Liver (tissue), 9 donors: ENCODE measurements around the gene ARMH3. TPM values are rescaled to one million over a fixed set of nuclear protein-coding genes. Genes with fewer than 3 reads are reported as not detected.

ENCODE experiments used
- DNase-seq: peaks from one replicate; pipeline ENCODE4 v3.0.0-alpha.2; 2017; ENCODE audit warnings: low spot score
- H3K27ac ChIP-seq, 2 donors: one replicate each; pipeline ENCODE4 v1.7.0; 2013; ENCODE audit warnings: inconsistent platforms in 2 of 2, low read length in 2 of 2, control low read depth in 1 of 2, low read depth in 1 of 2, mild to moderate bottlenecking in 1 of 2
- H3K27me3 ChIP-seq, 4 donors: one replicate each; pipeline versions ENCODE4 v1.6.1 to v1.7.0; 2013; ENCODE audit warnings: low read length in 3 of 4, inconsistent platforms in 1 of 4, mild to moderate bottlenecking in 1 of 4, moderate library complexity in 1 of 4; ENCODE audit not compliant: control insufficient read depth in 4 of 4, insufficient read depth in 4 of 4
- H3K36me3 ChIP-seq, 4 donors: one replicate each; pipeline versions ENCODE4 v1.6.1 to v1.7.0; 2013; ENCODE audit warnings: low read length in 3 of 4, mild to moderate bottlenecking in 3 of 4, low read depth in 1 of 4, moderate library complexity in 1 of 4; ENCODE audit not compliant: control insufficient read depth in 4 of 4, insufficient read depth in 3 of 4
- H3K4me1 ChIP-seq, 4 donors: one replicate each; pipeline versions ENCODE4 v1.6.1 to v1.7.0; 2013; ENCODE audit warnings: low read length in 3 of 4, mild to moderate bottlenecking in 3 of 4, moderate library complexity in 1 of 4; ENCODE audit not compliant: control insufficient read depth in 4 of 4, insufficient read depth in 4 of 4
- H3K4me3 ChIP-seq, 3 donors: one replicate each; pipeline versions ENCODE4 v1.6.1 to v1.7.0; 2013; ENCODE audit warnings: low read length in 3 of 3, control low read depth in 1 of 3, low read depth in 1 of 3, mild to moderate bottlenecking in 1 of 3
- H3K9ac ChIP-seq, 2 donors: one replicate each; pipeline ENCODE4 v1.7.0; 2013; ENCODE audit warnings: low read length in 2 of 2, mild to moderate bottlenecking in 2 of 2, moderate library complexity in 2 of 2, control low read depth in 1 of 2, low read depth in 1 of 2
- H3K9me3 ChIP-seq, 4 donors: one replicate each; pipeline versions ENCODE4 v1.6.1 to v1.7.0; 2013; ENCODE audit warnings: low read length in 3 of 4; ENCODE audit not compliant: control insufficient read depth in 4 of 4
- EGR1 ChIP-seq, 2 donors: IDR thresholded peaks; 2 replicates each; pipeline ENCODE4 v1.6.1; 2016 to 2018; ENCODE audit warnings: antibody characterized with exemption in 2 of 2, low read depth in 2 of 2
- HNF4G ChIP-seq: IDR thresholded peaks from 2 replicates; pipeline ENCODE4 v1.6.1; 2016; ENCODE audit warnings: antibody characterized with exemption
- MAX ChIP-seq: IDR thresholded peaks from 2 replicates; pipeline ENCODE4 v1.6.1; 2016; ENCODE audit warnings: antibody characterized with exemption
- NR2F2 ChIP-seq: IDR thresholded peaks from 2 replicates; pipeline ENCODE4 v1.6.1; 2016; ENCODE audit warnings: antibody characterized with exemption
- RAD21 ChIP-seq, 2 donors: IDR thresholded peaks; 2 replicates each; pipeline ENCODE4 v1.6.1; 2016; ENCODE audit warnings: antibody characterized with exemption in 2 of 2, mild to moderate bottlenecking in 2 of 2
- REST ChIP-seq: IDR thresholded peaks from 2 replicates; pipeline ENCODE4 v1.6.1; 2016; ENCODE audit warnings: antibody characterized with exemption, mild to moderate bottlenecking
- RXRA ChIP-seq, 2 donors: IDR thresholded peaks; 2 replicates each; pipeline ENCODE4 v1.6.1; 2017 to 2018; ENCODE audit warnings: antibody characterized with exemption in 2 of 2, mild to moderate bottlenecking in 1 of 2
- YY1 ChIP-seq: IDR thresholded peaks from 2 replicates; pipeline ENCODE4 v1.6.1; 2016; ENCODE audit warnings: antibody characterized with exemption, mild to moderate bottlenecking
- ZBTB33 ChIP-seq: IDR thresholded peaks from 2 replicates; pipeline ENCODE4 v1.6.1; 2016; ENCODE audit warnings: antibody characterized with exemption
- WGBS: extraction: QIAGEN DNeasy Blood & Tissue Kit; methylation state at CpG from one replicate; pipeline ENCODE4 v1.1.7; 2013; 5-methylcytosine and 5-hydroxymethylcytosine counted together
- polyA plus RNA-seq, 2 donors: library from polyadenylated mRNA; stranded (reverse) in 1 of 2; unstranded in 1 of 2; fragments of 200-250 nt in 1 of 2; fragments of >200 nt in 1 of 2; fragmentation: Nextera tagmentation in 1 of 2; extraction: Ambion mirVana in 1 of 2; gene quantifications; one replicate each; pipeline versions ENCODE4 v1.2.1 to v1.2.3, GENCODE V29; 2013 to 2015
- total RNA-seq, 2 donors: library from RNA; depleted of rRNA; stranded (reverse); fragments of >200 nt; gene quantifications; one replicate each; pipeline ENCODE4 v1.2.3, GENCODE V29; 2014
- donor health status: healthy.
- donor health status: healthy.
- donor health status: healthy.
- donor health status: healthy.
- donor health status: healthy.

Gene ARMH3
- total and polyA plus RNA-seq, 4 donors, result 5.3 to 14.9 (median 9.2) TPM

- no peaks in the 10 kb centered on the region for H3K9me3 ChIP-seq
- H3K4me1 ChIP-seq, result no peaks in the 10 kb centered on the region
- H3K4me3 ChIP-seq, result no peak overlapping the region
- no peak for DNase-seq
- H3K27ac ChIP-seq, result no peak overlapping the region
- no peaks in the 10 kb centered on the region for H3K36me3 ChIP-seq
- H3K9ac ChIP-seq, result no peak overlapping the region
- H3K27me3 ChIP-seq, result no peaks in the 10 kb centered on the region
- 85% methylated on average over 3 of the region's 3 CpGs for WGBS
- TF ChIP-seq RXRA (IDR thresholded peaks at IDR 0.05), result no peak
- no peak for TF ChIP-seq YY1
- TF ChIP-seq HNF4G, result no peak
- TF ChIP-seq RAD21 (IDR thresholded peaks at IDR 0.05), result no peak
- TF ChIP-seq REST, result no peak
- TF ChIP-seq MAX, result no peak
- no peak for TF ChIP-seq NR2F2
- TF ChIP-seq ZBTB33, result no peak
Measured at GRCh38 chr10:101878869-101879268, 177.1 kb downstream of the ARMH3 start.

- Histone ChIP-seq H3K27me3 (no peaks in the 10 kb centered on the region), H3K36me3 (peaks cover 0 to 1% (median 0%) of the 10 kb centered on the region in 4 donors), H3K27ac (no peak overlapping the region), H3K9ac (no peak overlapping the region), H3K9me3 (no peaks in the 10 kb centered on the region), H3K4me3 (no peak overlapping the region), H3K4me1 (no peaks in the 10 kb centered on the region)
- no peak for DNase-seq
- no peak for TF ChIP-seq HNF4G
- WGBS, result 90% methylated on average over 3 of the region's 3 CpGs
Measured at GRCh38 chr10:101875068-101875688, 180.8 kb downstream of the ARMH3 start.

- no peak overlapping the region for H3K9ac ChIP-seq
- no peaks in the 10 kb centered on the region for H3K9me3 ChIP-seq
- H3K36me3 ChIP-seq, result peaks cover 0 to 1% (median 0%) of the 10 kb centered on the region in 4 donors
- no peak overlapping the region for H3K4me3 ChIP-seq
- no peaks in the 10 kb centered on the region for H3K4me1 ChIP-seq
- H3K27ac ChIP-seq, result no peak overlapping the region
- TF ChIP-seq EGR1 (IDR thresholded peaks at IDR 0.05; ENCODE audit: low read depth in 2 of 2), result no peak
- no peaks in the 10 kb centered on the region for H3K27me3 ChIP-seq
- DNase-seq, result no peak
Measured at GRCh38 chr10:101874252-101874651, 181.7 kb downstream of the ARMH3 start.
